K562 (cell line): ENCODE data around the gene NUDT1. TPM values are rescaled to one million over a fixed set of nuclear protein-coding genes. Genes with fewer than 3 reads are reported as not detected.

ENCODE experiments used
- BCOR ChIP-seq: fragments of 450-650 bp; IDR thresholded peaks from 2 replicates; pipeline ENCODE4 v1.6.1; 2016
- BMI1 ChIP-seq: fragments of 150-350 bp; IDR thresholded peaks from 2 replicates; pipeline ENCODE4 v1.6.1; 2014; ENCODE audit warnings: low read length
- CBFA2T3 ChIP-seq: fragments of 450-650 bp; IDR thresholded peaks from 2 replicates; pipeline ENCODE4 v1.6.1; 2017
- CHD1 ChIP-seq: fragments of 200-600 bp; sonication (generic); IDR thresholded peaks from one replicate; pipeline ENCODE4 v1.6.1; 2012; ENCODE audit warnings: mild to moderate bottlenecking, moderate library complexity, low read length, inconsistent platforms
- E2F5 ChIP-seq: sonication (generic); formaldehyde crosslinking; IDR thresholded peaks from 2 replicates; pipeline ENCODE4 v1.8.0; 2022; ENCODE audit warnings: mild to moderate bottlenecking, missing genetic modification reagents
- FOXM1 ChIP-seq, 2 experiments: fragments of 450-650 bp in 1 of 2; sonication (generic) in 1 of 2; formaldehyde crosslinking in 1 of 2; IDR thresholded peaks; 2 replicates each; pipeline versions ENCODE4 v1.6.1 to v1.9.0; 2017 to 2022; ENCODE audit warnings: low read depth in 2 of 2, mild to moderate bottlenecking in 2 of 2, missing genetic modification reagents in 1 of 2, moderate library complexity in 1 of 2
- HMBOX1 ChIP-seq: sonication (generic); IDR thresholded peaks from 2 replicates; pipeline ENCODE4 v1.6.1; 2016
- NRF1 ChIP-seq, 2 experiments: fragments of 450-650 bp; IDR thresholded peaks in 1 of 2; conservative IDR thresholded peaks in 1 of 2; 2 replicates each; pipeline ENCODE4 v1.6.1; 2014; ENCODE audit warnings: mild to moderate bottlenecking in 2 of 2
- PML ChIP-seq: IDR thresholded peaks from 2 replicates; pipeline ENCODE4 v1.6.1; 2012; ENCODE audit warnings: low read length, inconsistent platforms
- POLR2G ChIP-seq: fragments of 200-400 bp; formaldehyde crosslinking; IDR thresholded peaks from 2 replicates; pipeline ENCODE4 v1.6.1; 2017; ENCODE audit warnings: low read depth, mild to moderate bottlenecking, antibody characterized with exemption, low read length, moderate library complexity
- PURB ChIP-seq: sonication (generic); formaldehyde crosslinking; IDR thresholded peaks from 2 replicates; pipeline ENCODE4 v1.9.0; 2021; ENCODE audit warnings: low read depth, mild to moderate bottlenecking, missing genetic modification reagents
- RBM34 ChIP-seq: fragments of 200-400 bp; formaldehyde crosslinking; IDR thresholded peaks from 2 replicates; pipeline ENCODE4 v1.6.1; 2018; ENCODE audit warnings: low read length, borderline replicate concordance; ENCODE audit not compliant: insufficient read depth
- SMAD1 ChIP-seq: fragments of 150-350 bp; IDR thresholded peaks from 2 replicates; pipeline ENCODE4 v1.6.1; 2014; ENCODE audit warnings: low read length, low read depth; ENCODE audit not compliant: partially characterized antibody
- STAT6 ChIP-seq: sonication (generic); formaldehyde crosslinking; IDR thresholded peaks from 2 replicates; pipeline ENCODE4 v1.8.1; 2023; ENCODE audit warnings: mild to moderate bottlenecking, missing genetic modification reagents
- TARDBP ChIP-seq: fragments of 450-650 bp; IDR thresholded peaks from 2 replicates; pipeline ENCODE4 v1.6.1; 2016
- XRCC4 ChIP-seq: IDR thresholded peaks from one replicate; pipeline ENCODE4 v1.6.1; 2011; ENCODE audit not compliant: insufficient read depth, insufficient read length; ENCODE audit errors: extremely low read depth
- XRCC5 ChIP-seq: fragments of 200-400 bp; formaldehyde crosslinking; IDR thresholded peaks from 2 replicates; pipeline ENCODE4 v1.6.1; 2017; ENCODE audit warnings: low read depth, mild to moderate bottlenecking, low read length
- ZBED1 ChIP-seq: IDR thresholded peaks from 2 replicates; pipeline ENCODE4 v1.6.1; 2014
- ZBTB11 ChIP-seq, 3 experiments: fragments of 200-800 bp in 1 of 3; fragments of 250-450 bp in 1 of 3; fragments of 450-650 bp in 1 of 3; sonication (Bioruptor Pico) in 1 of 3; sonication (Bioruptor generic) in 1 of 3; formaldehyde crosslinking in 1 of 3; IDR thresholded peaks; 2 replicates each; pipeline versions ENCODE4 v1.6.1 to v1.8.0; 2016 to 2022; ENCODE audit warnings: mild to moderate bottlenecking in 2 of 3, missing genetic modification characterization in 2 of 3, missing compliant biosample characterization in 1 of 3, moderate library complexity in 1 of 3
- ZNF197 ChIP-seq: fragments of 200-800 bp; sonication (Bioruptor generic); IDR thresholded peaks from 2 replicates; pipeline ENCODE4 v1.6.1; 2016; ENCODE audit warnings: low read depth, missing genetic modification characterization, missing compliant biosample characterization
- polyA plus RNA-seq, 8 experiments: library from polyadenylated mRNA; depleted of rRNA in 4 of 8; stranded (reverse) in 5 of 8; unstranded in 3 of 8; fragments of >200 nt; fragmentation: Nextera tagmentation in 2 of 8; fragmentation: Illumina TruSeq in 1 of 8; extraction: Ambion mirVana in 2 of 8; extraction: Trizol in 1 of 8; gene quantifications; 2 replicates each; pipeline versions ENCODE4 v1.2.1 to v1.2.3, GENCODE V29; 2011 to 2014; ENCODE audit warnings: inconsistent platforms in 1 of 8, missing spikeins in 1 of 8
- total RNA-seq, 7 experiments: library from RNA; depleted of rRNA in 6 of 7; stranded (reverse); fragments of >200 nt in 6 of 7; fragmentation: Illumina TruSeq in 2 of 7; extraction: Trizol in 2 of 7; gene quantifications; 2 replicates each; pipeline versions ENCODE4 v1.2.1 to v1.2.3, GENCODE V29; 2011 to 2021; ENCODE audit warnings: low replicate concordance in 1 of 7

Gene NUDT1
- total and polyA plus RNA-seq, 9 of the 15 experiments (the other 6 are each of a cell fraction or from before 2014, with no cell fraction given): 5.3 to 73.3 (median 29.6) TPM

- TF ChIP-seq PML (peak; percentile 43; the same call in 1 of the 2 replicates), XRCC5 (peak; percentile 80; the same call in 1 of the 2 replicates), POLR2G (peak; percentile 96), BMI1 (no peak), CBFA2T3 (no peak), SMAD1 (no peak), STAT6 (peak; percentile 92; the same call in 1 of the 2 replicates), FOXM1 (IDR thresholded peaks at IDR 0.05; ENCODE audit: low read depth) (no peak), FOXM1 (CRISPR knock-in tag; IDR thresholded peaks at IDR 0.05; ENCODE audit: low read depth) (no peak), BCOR (no peak), NRF1 (conservative IDR thresholded peaks at IDR 0.05 in 1 of 2, IDR thresholded peaks at IDR 0.05 in 1 of 2) (peak; percentile 91 to 93), PURB (CRISPR knock-in tag) (no peak), TARDBP (peak; percentile 86; the same call in 1 of the 2 replicates), RBM34 (no peak), E2F5 (CRISPR knock-in tag) (no peak), ZNF197 (CRISPR knock-in tag) (no peak), CHD1 (no peak), ZBTB11 (CRISPR knock-in tag; IDR thresholded peaks at IDR 0.05) (peak in 1 of 3 experiments; percentile 56; a peak in 1 of 6 replicates), XRCC4 (no peak), ZBED1 (peak; percentile 97; the same call in 1 of the 2 replicates), HMBOX1 (peak; percentile 54; the same call in 1 of the 2 replicates)
Observed at GRCh38 chr7:2232766-2233520, 9.1 kb upstream of the NUDT1 start, which contains the start of gene MAD1L1 (continued).
